ENCODE measurements around the gene WIZ.
"Not testable (repeated sequence)": the region's sequence is repeated elsewhere in the genome, so short reads cannot be mapped to it uniquely, and the experiment has no call there.

Gene WIZ

DNA sequence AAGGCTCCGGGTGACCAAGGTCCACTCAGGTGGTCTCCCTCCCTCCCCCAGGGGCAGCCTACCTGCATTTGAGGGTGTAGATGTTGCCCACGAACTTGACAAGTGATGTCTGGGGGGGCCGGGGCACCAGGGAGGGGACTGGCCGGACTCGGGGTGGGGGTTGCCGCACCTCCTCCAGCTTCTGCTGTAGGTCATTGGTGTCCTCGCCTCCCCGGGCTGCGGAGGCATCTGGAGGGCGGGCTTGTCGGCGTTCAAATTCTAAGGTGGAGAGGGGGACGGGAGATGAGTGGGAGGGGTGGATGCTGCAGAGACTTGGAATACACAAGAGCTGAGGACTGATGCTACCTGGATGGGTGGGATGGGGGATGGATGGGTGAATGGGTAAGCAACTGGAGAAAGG lies 25.6 kb downstream of the WIZ start:
- no peak for FAIRE-seq
- TF ChIP-seq TAF1 (IDR thresholded peaks at IDR 0.05; ENCODE audit: borderline replicate concordance, low read depth, low read length) (no peak), POLR2AphosphoS5 (IDR thresholded peaks at IDR 0.05; ENCODE audit: low read depth, low read length) (0 out of 2 replicates have a peak, but pooled peaks have one; percentile 9), POLR2A (IDR thresholded peaks at IDR 0.05; ENCODE audit: low read depth, low read length) (no peak)
- DNase-seq (ENCODE audit: insufficient read length): no peak

DNA sequence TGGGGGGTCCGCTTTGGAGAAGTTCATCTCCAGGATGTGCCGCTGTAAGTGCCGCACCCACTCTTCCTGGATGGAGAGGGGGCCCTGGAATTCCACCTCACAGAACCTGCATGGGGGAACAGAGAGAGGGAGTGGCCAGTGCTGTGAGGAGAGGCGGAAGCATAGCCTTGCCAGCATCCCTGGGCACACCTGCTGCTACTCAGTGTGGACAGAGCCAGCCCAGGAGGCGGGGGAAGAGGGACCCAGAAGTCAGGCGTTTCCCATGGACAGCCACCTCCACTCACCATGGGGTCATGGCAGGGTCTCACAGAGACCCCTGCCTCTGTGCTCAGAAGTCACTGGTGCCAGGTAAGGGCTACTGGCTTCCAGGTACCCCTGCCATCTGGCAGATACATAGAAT lies 26.6 kb downstream of the WIZ start:
- TF ChIP-seq POLR2AphosphoS5 (IDR thresholded peaks at IDR 0.05; ENCODE audit: low read depth, low read length) (no peak), TAF1 (IDR thresholded peaks at IDR 0.05; ENCODE audit: borderline replicate concordance, low read depth, low read length) (no peak), POLR2A (IDR thresholded peaks at IDR 0.05; ENCODE audit: low read depth, low read length) (no peak)
- FAIRE-seq (no peak), DNase-seq (ENCODE audit: insufficient read length) (no peak)

GRCh38 chr19:15422296-15423075 lies 27.3 kb downstream of the WIZ start:
- FAIRE-seq (no peak), DNase-seq (ENCODE audit: insufficient read length) (no peak)
- TF ChIP-seq TAF1 (IDR thresholded peaks at IDR 0.05; ENCODE audit: borderline replicate concordance, low read depth, low read length) (no peak), POLR2A (IDR thresholded peaks at IDR 0.05; ENCODE audit: low read depth, low read length) (no peak), POLR2AphosphoS5 (IDR thresholded peaks at IDR 0.05; ENCODE audit: low read depth, low read length) (no peak)

- DNase-seq (ENCODE audit: insufficient read length) (no peak), FAIRE-seq (no peak)
- TF ChIP-seq POLR2AphosphoS5 (IDR thresholded peaks at IDR 0.05; ENCODE audit: low read depth, low read length) (no peak), POLR2A (IDR thresholded peaks at IDR 0.05; ENCODE audit: low read depth, low read length) (no peak), TAF1 (IDR thresholded peaks at IDR 0.05; ENCODE audit: borderline replicate concordance, low read depth, low read length) (no peak)
These were observed 28.0 kb downstream of the WIZ start for GRCh38 chr19:15421721-15422260.

- TF ChIP-seq TAF1 (IDR thresholded peaks at IDR 0.05; ENCODE audit: borderline replicate concordance, low read depth, low read length): no peak
- peak; percentile 25; the same call in 1 of the 2 replicates for TF ChIP-seq POLR2AphosphoS5 (IDR thresholded peaks at IDR 0.05; ENCODE audit: low read depth, low read length)
- DNase-seq (ENCODE audit: insufficient read length): no peak
- no peak for FAIRE-seq
These were observed 28.5 kb downstream of the WIZ start for GRCh38 chr19:15421136-15421695.

DNA sequence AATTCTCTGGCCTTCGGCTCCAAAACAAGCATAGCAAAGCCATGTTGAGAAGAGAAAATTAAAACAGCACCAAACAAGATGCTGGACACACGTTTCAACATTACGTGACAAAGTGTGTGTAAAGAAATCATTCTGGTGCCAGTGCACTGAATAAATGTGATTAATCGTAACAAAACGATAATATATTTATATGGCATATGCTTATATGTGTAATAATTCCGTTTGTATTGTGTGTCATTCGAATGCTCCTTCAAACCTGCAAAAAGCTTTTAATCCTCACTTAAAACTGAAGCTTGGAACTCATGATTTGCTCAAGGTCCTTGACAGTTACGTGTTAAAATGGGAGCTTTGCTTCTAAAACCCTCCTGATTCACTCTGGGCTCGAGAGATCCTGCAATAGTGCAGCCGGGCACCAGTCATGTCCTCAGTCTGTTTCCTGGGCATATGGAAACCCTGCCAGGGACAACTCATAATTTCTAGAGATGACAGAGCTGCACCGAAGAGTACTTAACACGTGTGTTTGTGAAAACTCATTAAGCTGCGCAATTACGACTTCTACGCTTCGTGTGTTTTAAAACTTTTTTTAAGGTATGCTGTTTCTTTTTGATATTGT lies 30.2 kb downstream of the WIZ start:
- TF ChIP-seq POLR2AphosphoS5 (IDR thresholded peaks at IDR 0.05; ENCODE audit: low read depth, low read length) (no peak), POLR2A (IDR thresholded peaks at IDR 0.05; ENCODE audit: low read depth, low read length) (no peak), TAF1 (IDR thresholded peaks at IDR 0.05; ENCODE audit: borderline replicate concordance, low read depth, low read length) (no peak)
- FAIRE-seq (no peak), DNase-seq (ENCODE audit: insufficient read length) (no peak)

- FAIRE-seq (peak; percentile 96), DNase-seq (ENCODE audit: insufficient read length) (peak; percentile 98)
- TF ChIP-seq TAF1 (IDR thresholded peaks at IDR 0.05; ENCODE audit: borderline replicate concordance, low read depth, low read length): peak; percentile 85
- peak; percentile 97 for TF ChIP-seq POLR2A (IDR thresholded peaks at IDR 0.05; ENCODE audit: low read depth, low read length)
- peak; percentile 97 for TF ChIP-seq POLR2AphosphoS5 (IDR thresholded peaks at IDR 0.05; ENCODE audit: low read depth, low read length)
These were observed 31.0 kb downstream of the WIZ start, which contains the start of gene AKAP8L for GRCh38 chr19:15418579-15419412. Gene AKAP8L (minus strand): TSS chr19:15418988. CDS start chr19:15418923, 65 bp downstream.

DNA sequence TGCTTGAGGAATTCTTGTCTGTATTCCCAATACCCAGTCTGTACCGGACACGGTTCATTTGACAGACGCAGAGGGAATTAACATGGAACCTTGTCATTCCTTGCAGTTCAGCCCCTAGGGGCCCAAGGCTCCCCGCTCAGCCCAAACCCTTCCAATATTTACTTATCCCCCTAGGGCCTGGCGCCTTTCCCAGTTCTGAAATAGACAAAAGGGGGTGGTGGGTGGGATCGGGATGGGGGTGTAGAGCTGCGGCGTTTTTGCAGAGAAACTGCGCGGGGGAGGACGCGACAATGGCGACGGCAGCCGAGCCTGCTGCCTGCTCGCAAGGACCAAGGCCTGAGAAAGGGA lies 31.6 kb downstream of the WIZ start:
- no peak for DNase-seq (ENCODE audit: insufficient read length)
- FAIRE-seq: no peak
- TF ChIP-seq TAF1 (IDR thresholded peaks at IDR 0.05; ENCODE audit: borderline replicate concordance, low read depth, low read length) (no peak), POLR2A (IDR thresholded peaks at IDR 0.05; ENCODE audit: low read depth, low read length) (no peak), POLR2AphosphoS5 (IDR thresholded peaks at IDR 0.05; ENCODE audit: low read depth, low read length) (no peak)

DNA sequence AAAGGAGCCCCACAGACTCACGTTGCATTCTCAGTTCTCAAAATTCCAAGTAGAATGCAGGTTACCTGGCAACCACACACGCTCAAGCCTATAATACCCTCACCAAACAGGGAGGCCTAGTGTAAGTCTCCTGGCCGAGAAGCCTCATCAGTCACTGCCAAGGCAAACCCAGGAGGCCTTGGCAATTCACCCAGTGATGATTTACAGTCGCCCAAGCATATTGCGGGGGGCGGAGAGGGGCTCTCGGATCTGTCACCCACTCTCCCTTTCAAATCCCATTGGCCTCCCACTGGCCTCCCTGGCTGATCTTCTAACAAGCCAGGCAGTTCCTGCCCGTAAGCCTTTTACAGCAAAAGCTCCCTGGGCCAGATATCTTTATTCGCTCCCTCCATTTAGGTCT lies 32.1 kb downstream of the WIZ start:
- no peak for FAIRE-seq
- TF ChIP-seq POLR2AphosphoS5 (IDR thresholded peaks at IDR 0.05; ENCODE audit: low read depth, low read length) (no peak), POLR2A (IDR thresholded peaks at IDR 0.05; ENCODE audit: low read depth, low read length) (0 out of 2 replicates have a peak, but pooled peaks have one; percentile 14)
- no peak for DNase-seq (ENCODE audit: insufficient read length)

DNA sequence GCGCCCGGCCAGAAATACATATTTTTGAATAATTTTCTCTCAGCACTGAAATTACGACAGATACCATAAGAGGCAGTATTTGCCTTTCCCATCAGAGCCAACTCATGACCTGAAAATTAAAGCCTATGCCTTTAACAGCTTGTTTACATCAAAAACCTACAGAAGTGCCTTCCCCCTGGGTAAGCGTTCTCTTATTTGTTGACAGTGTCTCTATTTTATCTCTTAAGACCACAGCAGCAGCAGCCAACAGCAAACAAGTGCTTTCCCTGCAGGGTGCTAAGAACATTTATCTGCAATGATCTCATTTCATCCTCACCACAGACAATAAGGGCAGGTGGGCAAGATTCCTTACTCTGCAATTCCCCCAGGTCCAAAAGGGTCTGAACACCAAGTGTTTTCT lies 36.9 kb downstream of the WIZ start:
- no peak for FAIRE-seq
- no peak for TF ChIP-seq POLR2A (IDR thresholded peaks at IDR 0.05; ENCODE audit: low read depth, low read length)
- no peak for TF ChIP-seq POLR2AphosphoS5 (IDR thresholded peaks at IDR 0.05; ENCODE audit: low read depth, low read length)
- TF ChIP-seq TAF1 (IDR thresholded peaks at IDR 0.05; ENCODE audit: borderline replicate concordance, low read depth, low read length): no peak
- DNase-seq (ENCODE audit: insufficient read length): no peak

DNA sequence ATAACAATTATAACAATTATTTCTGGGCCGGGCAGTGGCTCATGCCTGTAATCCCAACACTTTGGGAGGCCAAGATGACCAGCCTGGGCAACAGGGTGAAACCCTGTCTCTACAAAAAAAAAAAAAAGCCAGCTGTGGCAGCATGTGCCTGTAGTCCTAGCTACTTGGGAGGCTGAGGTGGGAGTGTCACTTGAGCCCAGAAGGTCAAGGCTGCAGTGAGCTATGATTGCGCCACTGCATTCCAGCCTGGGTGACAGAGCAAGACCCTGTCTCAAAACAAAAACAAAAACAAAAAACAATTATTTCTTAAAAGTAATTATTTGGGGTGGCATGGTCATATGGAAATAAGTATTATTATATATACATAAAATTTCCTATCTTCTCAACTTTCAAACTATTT lies 38.4 kb downstream of the WIZ start:
- FAIRE-seq; DNase-seq (ENCODE audit: insufficient read length): not testable (repeated sequence)
